ENCODE measurements around the gene ZNF512.

Gene ZNF512

GRCh38 chr2:27559228-27559627, 23.6 kb upstream of the ZNF512 start:
- H3K9me3 ChIP-seq (ENCODE audit: control insufficient read depth, insufficient read depth, low read length): no peaks in the 10 kb centered on the region
- WGBS (ENCODE audit: insufficient coverage, insufficient read length): no CpG with 5 or more reads among the region's 2 CpGs
- no peaks in the 10 kb centered on the region for H3K27me3 ChIP-seq (ENCODE audit: control insufficient read depth, insufficient read depth, low read length)
- H3K4me1 ChIP-seq (ENCODE audit: control insufficient read depth, insufficient read depth, low read length): no peaks in the 10 kb centered on the region
- no peaks in the 10 kb centered on the region for H3K36me3 ChIP-seq (ENCODE audit: control insufficient read depth, insufficient read depth, low read length)
- no peak overlapping the region for H3K4me3 ChIP-seq (ENCODE audit: low read length)
- H3K27ac ChIP-seq (ENCODE audit: low read length): no peak overlapping the region
- DNase-seq (ENCODE audit: low read depth, low spot score): no peak

GRCh38 chr2:27561060-27561459, 21.8 kb upstream of the ZNF512 start:
- no peak for DNase-seq (ENCODE audit: low read depth, low spot score)
- H3K4me3 ChIP-seq (ENCODE audit: low read length): no peak overlapping the region
- no peaks in the 10 kb centered on the region for H3K4me1 ChIP-seq (ENCODE audit: control insufficient read depth, insufficient read depth, low read length)
- no peaks in the 10 kb centered on the region for H3K27me3 ChIP-seq (ENCODE audit: control insufficient read depth, insufficient read depth, low read length)
- H3K27ac ChIP-seq (ENCODE audit: low read length): no peak overlapping the region
- no peaks in the 10 kb centered on the region for H3K36me3 ChIP-seq (ENCODE audit: control insufficient read depth, insufficient read depth, low read length)
- no peaks in the 10 kb centered on the region for H3K9me3 ChIP-seq (ENCODE audit: control insufficient read depth, insufficient read depth, low read length)
- WGBS (ENCODE audit: insufficient coverage, insufficient read length): no CpG with 5 or more reads among the region's 2 CpGs

GRCh38 chr2:27566628-27567027, 16.2 kb upstream of the ZNF512 start:
- no peaks in the 10 kb centered on the region for H3K9me3 ChIP-seq (ENCODE audit: control insufficient read depth, insufficient read depth, low read length)
- no peaks in the 10 kb centered on the region for H3K27me3 ChIP-seq (ENCODE audit: control insufficient read depth, insufficient read depth, low read length)
- H3K4me3 ChIP-seq (ENCODE audit: low read length): no peak overlapping the region
- WGBS (ENCODE audit: insufficient coverage, insufficient read length): no CpG with 5 or more reads among the region's 2 CpGs
- H3K36me3 ChIP-seq (ENCODE audit: control insufficient read depth, insufficient read depth, low read length): no peaks in the 10 kb centered on the region
- no peaks in the 10 kb centered on the region for H3K4me1 ChIP-seq (ENCODE audit: control insufficient read depth, insufficient read depth, low read length)
- H3K27ac ChIP-seq (ENCODE audit: low read length): no peak overlapping the region
- DNase-seq (ENCODE audit: low read depth, low spot score): no peak

GRCh38 chr2:27569398-27569797, 13.4 kb upstream of the ZNF512 start:
- H3K4me3 ChIP-seq (ENCODE audit: low read length): no peak overlapping the region
- no peaks in the 10 kb centered on the region for H3K36me3 ChIP-seq (ENCODE audit: control insufficient read depth, insufficient read depth, low read length)

GRCh38 chr2:27571197-27571596, 11.6 kb upstream of the ZNF512 start:
- Histone ChIP-seq H3K9me3 (ENCODE audit: control insufficient read depth, insufficient read depth, low read length) (no peaks in the 10 kb centered on the region; the same call in 1 of the 2 replicates), H3K27me3 (ENCODE audit: control insufficient read depth, insufficient read depth, low read length) (no peaks in the 10 kb centered on the region), H3K27ac (ENCODE audit: low read length) (no peak overlapping the region), H3K36me3 (ENCODE audit: control insufficient read depth, insufficient read depth, low read length) (no peaks in the 10 kb centered on the region), H3K4me3 (ENCODE audit: low read length) (no peak overlapping the region), H3K4me1 (ENCODE audit: control insufficient read depth, insufficient read depth, low read length) (no peaks in the 10 kb centered on the region)
- no CpG with 5 or more reads among the region's 3 CpGs for WGBS (ENCODE audit: insufficient coverage, insufficient read length)
- DNase-seq (ENCODE audit: low read depth, low spot score): no peak

More at GRCh38 chr2:27569398-27569797, 13.4 kb upstream of the ZNF512 start:
- no peak for DNase-seq (ENCODE audit: low read depth, low spot score)
- Histone ChIP-seq H3K9me3 (ENCODE audit: control insufficient read depth, insufficient read depth, low read length) (no peaks in the 10 kb centered on the region; the same call in 1 of the 2 replicates), H3K27me3 (ENCODE audit: control insufficient read depth, insufficient read depth, low read length) (no peaks in the 10 kb centered on the region), H3K4me1 (ENCODE audit: control insufficient read depth, insufficient read depth, low read length) (no peaks in the 10 kb centered on the region), H3K27ac (ENCODE audit: low read length) (no peak overlapping the region)
- WGBS (ENCODE audit: insufficient coverage, insufficient read length): no CpG with 5 or more reads among the region's 2 CpGs

- Histone ChIP-seq H3K4me3 (ENCODE audit: low read length) (no peak overlapping the region), H3K4me1 (ENCODE audit: control insufficient read depth, insufficient read depth, low read length) (no peaks in the 10 kb centered on the region), H3K36me3 (ENCODE audit: control insufficient read depth, insufficient read depth, low read length) (no peaks in the 10 kb centered on the region), H3K9me3 (ENCODE audit: control insufficient read depth, insufficient read depth, low read length) (no peaks in the 10 kb centered on the region; the same call in 1 of the 2 replicates), H3K27me3 (ENCODE audit: control insufficient read depth, insufficient read depth, low read length) (no peaks in the 10 kb centered on the region), H3K27ac (ENCODE audit: low read length) (no peak overlapping the region)
- WGBS (ENCODE audit: insufficient coverage, insufficient read length): no CpG with 5 or more reads among the region's 1 CpG
- no peak for DNase-seq (ENCODE audit: low read depth, low spot score)
These were observed 11.2 kb upstream of the ZNF512 start for GRCh38 chr2:27571681-27572080.

- H3K36me3 ChIP-seq (ENCODE audit: control insufficient read depth, insufficient read depth, low read length): no peaks in the 10 kb centered on the region
- no CpG with 5 or more reads among the region's 2 CpGs for WGBS (ENCODE audit: insufficient coverage, insufficient read length)
- no peak overlapping the region for H3K27ac ChIP-seq (ENCODE audit: low read length)
- H3K4me1 ChIP-seq (ENCODE audit: control insufficient read depth, insufficient read depth, low read length): no peaks in the 10 kb centered on the region
- no peaks in the 10 kb centered on the region for H3K27me3 ChIP-seq (ENCODE audit: control insufficient read depth, insufficient read depth, low read length)
- DNase-seq (ENCODE audit: low read depth, low spot score): no peak
- H3K4me3 ChIP-seq (ENCODE audit: low read length): no peak overlapping the region
- H3K9me3 ChIP-seq (ENCODE audit: control insufficient read depth, insufficient read depth, low read length): no peaks in the 10 kb centered on the region; the same call in 1 of the 2 replicates
These were observed 10.4 kb upstream of the ZNF512 start for GRCh38 chr2:27572439-27572838.

GRCh38 chr2:27572998-27573429, 9.8 kb upstream of the ZNF512 start:
- H3K27ac ChIP-seq (ENCODE audit: low read length): no peak overlapping the region
- WGBS (ENCODE audit: insufficient coverage, insufficient read length): no CpG with 5 or more reads among the region's 6 CpGs
- no peak for DNase-seq (ENCODE audit: low read depth, low spot score)
- H3K27me3 ChIP-seq (ENCODE audit: control insufficient read depth, insufficient read depth, low read length): no peaks in the 10 kb centered on the region
- H3K4me1 ChIP-seq (ENCODE audit: control insufficient read depth, insufficient read depth, low read length): no peaks in the 10 kb centered on the region
- no peaks in the 10 kb centered on the region; the same call in 1 of the 2 replicates for H3K9me3 ChIP-seq (ENCODE audit: control insufficient read depth, insufficient read depth, low read length)
- H3K36me3 ChIP-seq (ENCODE audit: control insufficient read depth, insufficient read depth, low read length): no peaks in the 10 kb centered on the region
- H3K4me3 ChIP-seq (ENCODE audit: low read length): no peak overlapping the region

GRCh38 chr2:27573452-27573851, 9.4 kb upstream of the ZNF512 start:
- no peaks in the 10 kb centered on the region for H3K36me3 ChIP-seq (ENCODE audit: control insufficient read depth, insufficient read depth, low read length)
- H3K9me3 ChIP-seq (ENCODE audit: control insufficient read depth, insufficient read depth, low read length): no peaks in the 10 kb centered on the region; the same call in 1 of the 2 replicates
- no peak overlapping the region for H3K4me3 ChIP-seq (ENCODE audit: low read length)
- DNase-seq (ENCODE audit: low read depth, low spot score): no peak
- no peaks in the 10 kb centered on the region for H3K27me3 ChIP-seq (ENCODE audit: control insufficient read depth, insufficient read depth, low read length)
- no CpG with 5 or more reads among the region's 3 CpGs for WGBS (ENCODE audit: insufficient coverage, insufficient read length)
- H3K27ac ChIP-seq (ENCODE audit: low read length): no peak overlapping the region
- H3K4me1 ChIP-seq (ENCODE audit: control insufficient read depth, insufficient read depth, low read length): no peaks in the 10 kb centered on the region

GRCh38 chr2:27581417-27582128, 1.3 kb upstream of the ZNF512 start:
- Histone ChIP-seq H3K36me3 (ENCODE audit: control insufficient read depth, insufficient read depth, low read length) (no peaks in the 10 kb centered on the region), H3K27ac (ENCODE audit: low read length) (no peak overlapping the region), H3K27me3 (ENCODE audit: control insufficient read depth, insufficient read depth, low read length) (no peaks in the 10 kb centered on the region), H3K4me3 (ENCODE audit: low read length) (no peak overlapping the region), H3K4me1 (ENCODE audit: control insufficient read depth, insufficient read depth, low read length) (no peaks in the 10 kb centered on the region), H3K9me3 (ENCODE audit: control insufficient read depth, insufficient read depth, low read length) (no peaks in the 10 kb centered on the region)
- WGBS (ENCODE audit: insufficient coverage, insufficient read length): no CpG with 5 or more reads among the region's 19 CpGs
- DNase-seq (ENCODE audit: low read depth, low spot score): no peak
